ENCODE measurements around the gene TINAGL1.

TINAGL1 gene

GRCh38 chr1:31627301-31627929 lies 51.1 kb downstream of the TINAGL1 start:
- DNase-seq (ENCODE audit: low read depth): no peak

GRCh38 chr1:31627930-31628559 lies 51.7 kb downstream of the TINAGL1 start:
- no peak for DNase-seq (ENCODE audit: low read depth)

GRCh38 chr1:31628931-31629556 lies 52.7 kb downstream of the TINAGL1 start:
- DNase-seq (ENCODE audit: low read depth): no peak

- DNase-seq (ENCODE audit: low read depth): no peak
These were observed 56.3 kb downstream of the TINAGL1 start for GRCh38 chr1:31632649-31633048.

- no peak for DNase-seq (ENCODE audit: low read depth)
These were observed 56.8 kb downstream of the TINAGL1 start for GRCh38 chr1:31633117-31633516.
